Measurements from ENCODE around the gene ERI3.

Gene ERI3

DNA sequence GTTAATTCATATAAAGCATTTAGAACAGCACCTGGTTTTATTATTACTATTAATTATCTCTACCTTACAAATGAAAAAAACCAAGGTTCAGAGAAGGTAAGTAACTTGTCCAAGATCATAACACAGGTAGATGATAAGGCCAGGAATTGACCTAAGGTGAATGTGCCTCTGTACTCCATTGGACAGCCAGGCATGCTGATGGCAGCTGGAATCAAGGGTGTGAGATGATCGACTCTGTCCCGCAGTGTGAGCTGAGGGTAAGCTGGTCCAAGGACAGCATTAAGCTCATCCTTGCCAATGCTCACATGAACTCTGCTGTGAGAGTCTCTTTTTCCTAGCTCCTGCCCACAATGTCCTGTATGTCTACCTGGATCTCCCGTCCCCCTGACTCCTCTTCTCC is 83.4 kb downstream of the ERI3 start:
- Histone ChIP-seq H3K36me3 (ENCODE audit: control insufficient read depth, insufficient read depth, low read length) (no peaks in the 10 kb centered on the region), H3K9ac (ENCODE audit: low read length) (no peak overlapping the region), H3K27me3 (ENCODE audit: control insufficient read depth, insufficient read depth, low read length) (no peaks in the 10 kb centered on the region), H3K9me3 (ENCODE audit: control insufficient read depth, low read length) (no peaks in the 10 kb centered on the region), H3K4me3 (ENCODE audit: low read length) (no peak overlapping the region), H3K4me1 (ENCODE audit: control insufficient read depth, insufficient read depth, low read length) (peaks cover 26% of the 10 kb centered on the region)

GRCh38 chr1:44270686-44271628 is 84.1 kb downstream of the ERI3 start:
- Histone ChIP-seq H3K9ac (ENCODE audit: low read length) (no peak overlapping the region), H3K36me3 (ENCODE audit: control insufficient read depth, insufficient read depth, low read length) (no peaks in the 10 kb centered on the region), H3K4me3 (ENCODE audit: low read length) (no peak overlapping the region), H3K9me3 (ENCODE audit: control insufficient read depth, low read length) (no peaks in the 10 kb centered on the region), H3K27me3 (ENCODE audit: control insufficient read depth, insufficient read depth, low read length) (no peaks in the 10 kb centered on the region), H3K4me1 (ENCODE audit: control insufficient read depth, insufficient read depth, low read length) (peaks cover 29% of the 10 kb centered on the region)

- Histone ChIP-seq H3K9ac (ENCODE audit: low read length) (no peak overlapping the region), H3K27me3 (ENCODE audit: control insufficient read depth, insufficient read depth, low read length) (no peaks in the 10 kb centered on the region), H3K4me3 (ENCODE audit: low read length) (no peak overlapping the region), H3K9me3 (ENCODE audit: control insufficient read depth, low read length) (no peaks in the 10 kb centered on the region), H3K4me1 (ENCODE audit: control insufficient read depth, insufficient read depth, low read length) (peaks cover 40% of the 10 kb centered on the region), H3K36me3 (ENCODE audit: control insufficient read depth, insufficient read depth, low read length) (no peaks in the 10 kb centered on the region)
These were observed 87.0 kb downstream of the ERI3 start for GRCh38 chr1:44268054-44268453.

- H3K4me1 ChIP-seq (ENCODE audit: control insufficient read depth, insufficient read depth, low read length) = peaks cover 46% of the 10 kb centered on the region
- H3K4me3 ChIP-seq (ENCODE audit: low read length) = no peak overlapping the region
- H3K9ac ChIP-seq (ENCODE audit: low read length) = no peak overlapping the region
- no peaks in the 10 kb centered on the region for H3K36me3 ChIP-seq (ENCODE audit: control insufficient read depth, insufficient read depth, low read length)
- H3K9me3 ChIP-seq (ENCODE audit: control insufficient read depth, low read length) = no peaks in the 10 kb centered on the region
- H3K27me3 ChIP-seq (ENCODE audit: control insufficient read depth, insufficient read depth, low read length) = no peaks in the 10 kb centered on the region
These were observed 87.6 kb downstream of the ERI3 start for GRCh38 chr1:44267438-44267837.

DNA sequence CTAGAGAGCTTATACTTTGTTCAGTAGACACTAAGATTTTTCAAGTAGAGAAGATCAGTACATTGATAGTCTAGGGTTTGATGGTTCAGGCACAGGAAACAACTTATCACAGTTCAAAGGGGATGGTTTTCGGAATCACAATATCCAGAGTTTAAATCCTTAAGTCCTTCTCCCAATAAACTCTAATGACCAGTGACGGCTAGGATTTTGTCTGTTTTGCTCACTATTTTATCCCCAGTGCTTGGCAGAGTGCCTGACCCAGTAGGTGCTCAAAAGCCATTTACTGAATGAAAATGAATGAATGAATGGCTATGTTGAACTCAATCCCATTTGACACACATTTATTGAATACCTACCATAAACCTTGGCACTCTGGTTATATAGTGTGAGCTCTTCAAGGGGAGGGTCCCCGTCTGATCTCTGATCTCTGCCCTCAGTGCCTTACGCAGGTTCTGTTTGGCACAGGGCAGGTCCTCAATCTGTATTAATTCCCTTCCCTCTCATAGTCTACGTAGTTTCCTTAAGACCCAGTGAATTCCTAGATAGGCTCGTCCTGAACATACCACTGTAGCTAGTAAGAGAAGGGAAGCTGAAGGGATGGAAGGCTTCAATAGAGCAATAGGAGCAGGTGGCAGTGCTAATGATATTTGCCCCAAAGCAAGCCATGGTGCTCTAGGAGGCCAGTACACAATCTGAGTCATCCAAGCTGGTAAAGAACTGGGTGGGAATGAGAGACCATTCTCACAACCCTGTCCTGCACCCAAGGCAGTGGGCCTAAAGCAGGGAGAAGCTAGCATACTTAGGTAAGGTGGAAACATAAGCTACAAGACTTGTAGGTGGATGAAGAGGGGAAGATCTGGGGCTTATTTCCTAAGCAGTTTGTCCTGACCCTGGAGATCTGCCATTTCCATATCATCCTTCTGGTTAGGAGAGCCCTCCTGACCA is 88.4 kb downstream of the ERI3 start:
- Histone ChIP-seq H3K36me3 (ENCODE audit: control insufficient read depth, insufficient read depth, low read length) (no peaks in the 10 kb centered on the region), H3K4me1 (ENCODE audit: control insufficient read depth, insufficient read depth, low read length) (peaks cover 54% of the 10 kb centered on the region), H3K9me3 (ENCODE audit: control insufficient read depth, low read length) (no peaks in the 10 kb centered on the region), H3K27me3 (ENCODE audit: control insufficient read depth, insufficient read depth, low read length) (no peaks in the 10 kb centered on the region), H3K9ac (ENCODE audit: low read length) (no peak overlapping the region), H3K4me3 (ENCODE audit: low read length) (no peak overlapping the region)

- Histone ChIP-seq H3K4me3 (ENCODE audit: low read length) (no peak overlapping the region), H3K36me3 (ENCODE audit: control insufficient read depth, insufficient read depth, low read length) (no peaks in the 10 kb centered on the region), H3K9me3 (ENCODE audit: control insufficient read depth, low read length) (no peaks in the 10 kb centered on the region), H3K27me3 (ENCODE audit: control insufficient read depth, insufficient read depth, low read length) (no peaks in the 10 kb centered on the region), H3K9ac (ENCODE audit: low read length) (no peak overlapping the region), H3K4me1 (ENCODE audit: control insufficient read depth, insufficient read depth, low read length) (peaks cover 63% of the 10 kb centered on the region)
These were observed 89.2 kb downstream of the ERI3 start for GRCh38 chr1:44265656-44266358.

GRCh38 chr1:44264451-44264771 is 90.6 kb downstream of the ERI3 start:
- Histone ChIP-seq H3K4me3 (ENCODE audit: low read length) (no peak overlapping the region), H3K4me1 (ENCODE audit: control insufficient read depth, insufficient read depth, low read length) (peaks cover 72% of the 10 kb centered on the region), H3K9ac (ENCODE audit: low read length) (no peak overlapping the region)

DNA sequence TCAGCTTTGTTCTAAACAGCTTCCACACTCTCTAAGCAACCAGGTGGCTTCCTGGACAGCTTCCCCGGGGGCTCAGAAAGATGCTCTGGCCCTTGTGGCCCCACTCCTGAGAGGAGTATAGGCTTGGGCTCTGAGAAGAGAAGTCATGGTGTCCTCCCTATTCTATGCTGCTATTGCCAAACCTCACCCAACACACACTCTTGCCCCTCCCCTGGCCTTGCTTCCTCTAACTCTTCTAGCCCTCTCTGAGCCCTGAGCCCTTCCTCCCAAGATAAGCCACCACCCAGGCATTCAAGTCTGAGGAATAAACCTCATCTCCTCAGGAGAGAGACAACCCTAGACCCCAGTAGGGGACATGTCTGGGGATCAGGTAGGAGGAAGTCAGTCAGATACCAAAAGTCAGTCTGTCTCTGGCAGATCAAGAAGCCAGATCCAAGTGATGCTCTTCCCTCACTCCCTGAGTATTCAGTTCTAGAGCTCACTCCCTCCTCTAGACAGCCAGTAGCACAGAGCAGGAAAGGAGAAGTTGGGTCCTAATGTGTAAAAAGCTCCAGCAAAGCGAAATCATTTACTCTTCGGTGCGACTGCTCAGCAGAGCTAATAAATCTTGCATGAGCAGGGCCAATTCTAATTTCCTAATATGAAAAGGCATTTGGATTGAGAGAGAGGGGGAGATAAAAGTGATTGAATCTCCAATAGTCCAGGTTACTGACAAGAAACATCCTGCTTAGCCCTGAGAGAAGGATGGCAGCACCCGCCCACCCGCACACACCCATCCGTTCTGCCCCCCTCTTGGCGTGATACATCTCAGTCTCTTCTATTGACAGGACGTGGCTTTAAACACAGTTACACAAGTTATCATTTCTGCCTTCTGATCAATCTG is 91.2 kb downstream of the ERI3 start:
- Histone ChIP-seq H3K27me3 (ENCODE audit: control insufficient read depth, insufficient read depth, low read length) (no peaks in the 10 kb centered on the region), H3K4me3 (ENCODE audit: low read length) (no peak overlapping the region), H3K36me3 (ENCODE audit: control insufficient read depth, insufficient read depth, low read length) (no peaks in the 10 kb centered on the region), H3K9me3 (ENCODE audit: control insufficient read depth, low read length) (no peaks in the 10 kb centered on the region), H3K9ac (ENCODE audit: low read length) (no peak overlapping the region), H3K4me1 (ENCODE audit: control insufficient read depth, insufficient read depth, low read length) (peaks cover 71% of the 10 kb centered on the region)

More at GRCh38 chr1:44264451-44264771, 90.6 kb downstream of the ERI3 start:
- H3K27me3 ChIP-seq (ENCODE audit: control insufficient read depth, insufficient read depth, low read length) = no peaks in the 10 kb centered on the region
- no peaks in the 10 kb centered on the region for H3K9me3 ChIP-seq (ENCODE audit: control insufficient read depth, low read length)
- H3K36me3 ChIP-seq (ENCODE audit: control insufficient read depth, insufficient read depth, low read length) = no peaks in the 10 kb centered on the region

GRCh38 chr1:44262816-44263567 is 92.1 kb downstream of the ERI3 start:
- H3K9me3 ChIP-seq (ENCODE audit: control insufficient read depth, low read length) = no peaks in the 10 kb centered on the region
- H3K4me1 ChIP-seq (ENCODE audit: control insufficient read depth, insufficient read depth, low read length) = peaks cover 63% of the 10 kb centered on the region
- H3K36me3 ChIP-seq (ENCODE audit: control insufficient read depth, insufficient read depth, low read length) = no peaks in the 10 kb centered on the region
- H3K27me3 ChIP-seq (ENCODE audit: control insufficient read depth, insufficient read depth, low read length) = no peaks in the 10 kb centered on the region
- no peak overlapping the region for H3K4me3 ChIP-seq (ENCODE audit: low read length)
- no peak overlapping the region for H3K9ac ChIP-seq (ENCODE audit: low read length)

DNA sequence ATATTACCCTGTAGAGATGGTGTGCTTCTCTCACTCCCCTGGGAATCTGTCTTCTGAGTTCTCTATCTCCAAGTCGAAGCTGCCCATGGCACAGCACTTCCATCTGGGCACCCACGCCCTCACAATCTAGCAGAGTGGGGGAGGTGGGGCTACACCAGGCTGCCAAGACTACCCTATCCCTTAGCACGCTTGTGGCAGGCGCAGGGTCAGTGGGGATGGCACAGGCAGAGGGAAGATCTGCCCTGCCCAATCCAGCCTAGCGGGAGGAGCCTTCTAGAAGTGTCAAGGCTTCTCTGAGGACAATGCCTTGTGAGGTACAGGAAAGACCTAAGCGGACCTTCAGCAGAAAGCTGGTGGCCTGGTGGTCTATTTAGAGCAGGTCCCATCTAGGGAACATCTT is 92.6 kb downstream of the ERI3 start:
- Histone ChIP-seq H3K4me1 (ENCODE audit: control insufficient read depth, insufficient read depth, low read length) (peaks cover 57% of the 10 kb centered on the region), H3K4me3 (ENCODE audit: low read length) (no peak overlapping the region)

More for the DNA sequence above, 92.6 kb downstream of the ERI3 start:
- Histone ChIP-seq H3K9me3 (ENCODE audit: control insufficient read depth, low read length) (no peaks in the 10 kb centered on the region), H3K36me3 (ENCODE audit: control insufficient read depth, insufficient read depth, low read length) (no peaks in the 10 kb centered on the region), H3K27me3 (ENCODE audit: control insufficient read depth, insufficient read depth, low read length) (no peaks in the 10 kb centered on the region), H3K9ac (ENCODE audit: low read length) (no peak overlapping the region)
